Coronary artery (tissue), 2 donors: ENCODE measurements around the gene FMN1.

Source experiments
- DNase-seq: peaks from one replicate; pipeline ENCODE4 v3.0.0-alpha.2; 2017; ENCODE audit warnings: low spot score
- H3K27ac ChIP-seq, 2 donors: fragments of 200-600 bp; sonication (generic); one replicate each; pipeline ENCODE4 v1.5.1; 2016 to 2019
- H3K4me3 ChIP-seq: fragments of 200-600 bp; sonication (generic); 2 replicates; pipeline ENCODE4 v1.5.1; 2016; ENCODE audit warnings: mild to moderate bottlenecking, moderate library complexity
- CTCF ChIP-seq: fragments of 200-600 bp; sonication (generic); IDR thresholded peaks from one replicate; pipeline ENCODE4 v1.5.1; 2019; ENCODE audit warnings: antibody characterized with exemption

FMN1 gene

GRCh38 chr15:32825219-32825618, 369.3 kb downstream of the FMN1 start:
- Histone ChIP-seq H3K4me3 (no peak overlapping the region), H3K27ac (no peak overlapping the region)
- no peak for DNase-seq
- no peak for TF ChIP-seq CTCF

- DNase-seq: no peak
- Histone ChIP-seq H3K4me3 (no peak overlapping the region), H3K27ac (no peak overlapping the region)
- no peak for TF ChIP-seq CTCF
These were observed 369.7 kb downstream of the FMN1 start for GRCh38 chr15:32824777-32825176.

GRCh38 chr15:32823750-32824149, 370.8 kb downstream of the FMN1 start:
- no peak for DNase-seq
- no peak for TF ChIP-seq CTCF
- Histone ChIP-seq H3K4me3 (no peak overlapping the region), H3K27ac (no peak overlapping the region)

GRCh38 chr15:32822739-32823138, 371.8 kb downstream of the FMN1 start:
- Histone ChIP-seq H3K27ac (no peak overlapping the region), H3K4me3 (no peak overlapping the region)
- TF ChIP-seq CTCF: no peak
- DNase-seq: no peak

- TF ChIP-seq CTCF: no peak
- Histone ChIP-seq H3K27ac (no peak overlapping the region), H3K4me3 (no peak overlapping the region)
- DNase-seq: no peak
These were observed 375.1 kb downstream of the FMN1 start for GRCh38 chr15:32819448-32819847.

- no peak for TF ChIP-seq CTCF
- H3K27ac ChIP-seq: no peak overlapping the region
- DNase-seq: no peak
These were observed 375.6 kb downstream of the FMN1 start for GRCh38 chr15:32818758-32819447.

GRCh38 chr15:32817577-32817976, 376.9 kb downstream of the FMN1 start:
- no peak for DNase-seq
- no peak for TF ChIP-seq CTCF
- Histone ChIP-seq H3K4me3 (no peak overlapping the region), H3K27ac (no peak overlapping the region)

More at GRCh38 chr15:32818758-32819447, 375.6 kb downstream of the FMN1 start:
- H3K4me3 ChIP-seq: no peak overlapping the region
